ENCODE data around the gene ANKRD22. TPM values are rescaled to one million over a fixed set of nuclear protein-coding genes. Genes with fewer than 3 reads are reported as not detected.

ANKRD22 gene
- total RNA-seq, 6 experiments from 2014 or later = 0.54 to 1.2 (median 1.2) TPM; not detected in 3

- H3K4me1 ChIP-seq = peaks cover 0 to under 1% (median 0%) of the 10 kb centered on the region in 4 donors
- H3K9me3 ChIP-seq = no peaks in the 10 kb centered on the region
- H3K4me3 ChIP-seq = no peak overlapping the region
- DNase-seq (no peak), ATAC-seq (no peak)
- H3K27ac ChIP-seq = no peak overlapping the region
- 59% methylated on average over 2 of the region's 2 CpGs for WGBS (ENCODE audit: insufficient coverage, low coverage, low lambda C conversion rate, missing lambda C conversion rate)
- H3K27me3 ChIP-seq = no peaks in the 10 kb centered on the region
- TF ChIP-seq POLR2A (IDR thresholded peaks at IDR 0.05) (no peak), CTCF (IDR thresholded peaks at IDR 0.05) (no peak)
- H3K36me3 ChIP-seq = no peaks in the 10 kb centered on the region
- intact Hi-C loops (cut with DNase I) = no loop called here
Measured at GRCh38 chr10:88874281-88874680, 22.6 kb upstream of the ANKRD22 start.

- TF ChIP-seq POLR2A (IDR thresholded peaks at IDR 0.05) (no peak), CTCF (IDR thresholded peaks at IDR 0.05) (no peak)
- H3K4me1 ChIP-seq = no peaks in the 10 kb centered on the region
- no peaks in the 10 kb centered on the region for H3K27me3 ChIP-seq
- ATAC-seq (no peak), DNase-seq (no peak)
- no peak overlapping the region for H3K27ac ChIP-seq
- WGBS (ENCODE audit: insufficient coverage, low coverage, low lambda C conversion rate, missing lambda C conversion rate) = 34% methylated on average over 2 of the region's 2 CpGs
- no peaks in the 10 kb centered on the region for H3K36me3 ChIP-seq
- H3K9me3 ChIP-seq = no peaks in the 10 kb centered on the region
- no peak overlapping the region for H3K4me3 ChIP-seq
- intact Hi-C loops (cut with DNase I) = no loop called here
Measured at GRCh38 chr10:88873757-88874156, 22.1 kb upstream of the ANKRD22 start.

- ATAC-seq (no peak), DNase-seq (no peak)
- no peak overlapping the region for H3K27ac ChIP-seq
- intact Hi-C loops (cut with DNase I) = no loop called here
- H3K36me3 ChIP-seq = no peaks in the 10 kb centered on the region
- no peaks in the 10 kb centered on the region for H3K27me3 ChIP-seq
- no peaks in the 10 kb centered on the region for H3K4me1 ChIP-seq
- no peaks in the 10 kb centered on the region for H3K9me3 ChIP-seq
- no peak for TF ChIP-seq POLR2A (IDR thresholded peaks at IDR 0.05)
- TF ChIP-seq CTCF (IDR thresholded peaks at IDR 0.05) = no peak
- H3K4me3 ChIP-seq = no peak overlapping the region
Measured at GRCh38 chr10:88870089-88870488, 18.4 kb upstream of the ANKRD22 start.

GRCh38 chr10:88866454-88866853 lies 14.8 kb upstream of the ANKRD22 start:
- no peak for DNase-seq
- no peak for ATAC-seq
- H3K27me3 ChIP-seq = no peaks in the 10 kb centered on the region
- no peaks in the 10 kb centered on the region for H3K9me3 ChIP-seq
- no peak overlapping the region for H3K4me3 ChIP-seq
- H3K27ac ChIP-seq = no peak overlapping the region
- intact Hi-C loops (cut with DNase I) = no loop called here
- 90% methylated on average over 2 of the region's 2 CpGs for WGBS (ENCODE audit: insufficient coverage, low coverage, low lambda C conversion rate, missing lambda C conversion rate)
- TF ChIP-seq POLR2A (IDR thresholded peaks at IDR 0.05) (no peak), CTCF (IDR thresholded peaks at IDR 0.05) (no peak)
- H3K36me3 ChIP-seq = no peaks in the 10 kb centered on the region
- H3K4me1 ChIP-seq = no peaks in the 10 kb centered on the region

- no peak for DNase-seq
- TF ChIP-seq CTCF (IDR thresholded peaks at IDR 0.05) (peak; percentile 47 to 67 (median 60)), POLR2A (IDR thresholded peaks at IDR 0.05) (no peak)
- Histone ChIP-seq H3K4me1 (no peaks in the 10 kb centered on the region), H3K9me3 (no peaks in the 10 kb centered on the region), H3K27me3 (no peaks in the 10 kb centered on the region), H3K4me3 (no peak overlapping the region), H3K36me3 (no peaks in the 10 kb centered on the region), H3K27ac (no peak overlapping the region)
- ATAC-seq = peak; percentile 91 to 97 (median 96)
- intact Hi-C loops (cut with DNase I) = no loop called here
- WGBS (ENCODE audit: insufficient coverage, low coverage, low lambda C conversion rate, missing lambda C conversion rate) = 47% methylated on average over 4 of the region's 4 CpGs
Measured at GRCh38 chr10:88865281-88865876, 13.7 kb upstream of the ANKRD22 start.
